A673 (cell line): ENCODE data around the gene SCD5. TPM values are rescaled to one million over a fixed set of nuclear protein-coding genes. Genes with fewer than 3 reads are reported as not detected.

Experiments used
- BruUV-seq: library from RNA; stranded (reverse); fragments of 400-500 nt; replicated peaks from 2 replicates; lab custom pipeline; 2021; lab: Mats Ljungman, UMichigan
- CTCF ChIA-PET: fragments of 300-600 bp; sonication (Branson Sonifier 250); formaldehyde crosslinking; loops from one replicate; lab custom pipeline; 2022; ENCODE audit warnings: antibody characterized with exemption; lab: Charles Lee
- POLR2A ChIA-PET: fragments of 300-600 bp; sonication (Branson Sonifier 250); formaldehyde crosslinking; loops from one replicate; lab custom pipeline; 2022; ENCODE audit warnings: antibody characterized with exemption; ENCODE audit not compliant: low non-redundant PET; lab: Charles Lee
- DNase-seq: peaks from one replicate; pipeline ENCODE4 v3.0.0-alpha.2; 2015; ENCODE audit warnings: low spot score
- H3K27ac ChIP-seq: fragments of 200-600 bp; sonication (generic); 2 replicates; pipeline ENCODE4 v1.5.1; 2016; ENCODE audit warnings: mixed run types, low read depth, mild to moderate bottlenecking, mixed read lengths, antibody characterized with exemption, low read length; ENCODE audit not compliant: poor library complexity, severe bottlenecking
- H3K27me3 ChIP-seq: fragments of 200-600 bp; sonication (generic); replicated peaks from 2 replicates; pipeline ENCODE4 v1.6.1; 2017; ENCODE audit warnings: mixed run types, low read depth, mild to moderate bottlenecking, mixed read lengths, antibody characterized with exemption, low read length; ENCODE audit not compliant: insufficient read depth, poor library complexity
- H3K36me3 ChIP-seq: fragments of 200-600 bp; sonication (generic); 2 replicates; pipeline ENCODE4 v1.6.1; 2016; ENCODE audit warnings: mixed run types, mild to moderate bottlenecking, mixed read lengths, antibody characterized with exemption, low read length; ENCODE audit not compliant: insufficient read depth, poor library complexity, severe bottlenecking
- H3K4me1 ChIP-seq: fragments of 200-600 bp; sonication (generic); 2 replicates; pipeline ENCODE4 v1.6.1; 2017; ENCODE audit warnings: mixed run types, mild to moderate bottlenecking, mixed read lengths, antibody characterized with exemption, low read length; ENCODE audit not compliant: insufficient read depth, poor library complexity, severe bottlenecking
- H3K4me3 ChIP-seq: fragments of 200-600 bp; sonication (generic); 2 replicates; pipeline ENCODE4 v1.5.1; 2016; ENCODE audit warnings: low read depth, mixed run types, mild to moderate bottlenecking, mixed read lengths, low read length; ENCODE audit not compliant: poor library complexity, severe bottlenecking
- H3K9me3 ChIP-seq: fragments of 200-600 bp; sonication (generic); 2 replicates; pipeline ENCODE4 v1.6.1; 2016; ENCODE audit warnings: mixed run types, low read depth, mild to moderate bottlenecking, mixed read lengths, antibody characterized with exemption, low read length; ENCODE audit not compliant: poor library complexity, severe bottlenecking
- CTCF ChIP-seq: fragments of 300-800, 200-600 bp; sonication (generic); conservative IDR thresholded peaks from 2 replicates; pipeline ENCODE4 v1.5.1; 2017; ENCODE audit warnings: low read depth, mild to moderate bottlenecking, antibody characterized with exemption, low read length, moderate library complexity, mixed read lengths
- EZH2 ChIP-seq: fragments of 200-600 bp; sonication (generic); IDR thresholded peaks from 2 replicates; pipeline ENCODE4 v1.6.1; 2017; ENCODE audit warnings: borderline replicate concordance, low read depth, mild to moderate bottlenecking, mixed read lengths, antibody characterized with exemption, low read length; ENCODE audit not compliant: poor library complexity, severe bottlenecking
- intact Hi-C: fragments of 100-400 bp; cut with micrococcal nuclease; formaldehyde crosslinking; loops from one replicate; pipeline ENCODE4 v1.10.0; 2022; ENCODE audit not compliant: unreplicated experiment
- total RNA-seq: library from RNA; stranded (reverse); gene quantifications from 2 replicates; pipeline ENCODE4 v1.2.3, GENCODE V29; 2021

The SCD5 gene
- total RNA-seq, 1 experiment from 2014 or later: 15.8 TPM

GRCh38 chr4:82733636-82734035, 65.0 kb downstream of the SCD5 start:
- no TSS peak for BruUV-seq
- DNase-seq: no peak
- H3K36me3 ChIP-seq: no peaks in the 10 kb centered on the region
- TF ChIP-seq EZH2: no peak
- no peak for TF ChIP-seq CTCF
- ChIA-PET CTCF (no interaction called here), POLR2A (no interaction called here)
- no peak overlapping the region for H3K27ac ChIP-seq
- H3K4me3 ChIP-seq: no peak overlapping the region
- intact Hi-C loops: no loop called here
- no peaks in the 10 kb centered on the region for H3K27me3 ChIP-seq
- no peaks in the 10 kb centered on the region for H3K4me1 ChIP-seq
- H3K9me3 ChIP-seq: no peaks in the 10 kb centered on the region

- Histone ChIP-seq H3K4me1 (no peaks in the 10 kb centered on the region), H3K27me3 (no peaks in the 10 kb centered on the region), H3K9me3 (no peaks in the 10 kb centered on the region), H3K27ac (no peak overlapping the region), H3K4me3 (no peak overlapping the region), H3K36me3 (no peaks in the 10 kb centered on the region)
- DNase-seq: no peak
- ChIA-PET CTCF (no interaction called here), POLR2A (no interaction called here)
- intact Hi-C loops: loop anchor here (10.0 kb wide), 1 partner anchor 86 kb away; no protein-coding TSS in a partner anchor
- BruUV-seq: no TSS peak
- TF ChIP-seq CTCF: no peak
- TF ChIP-seq EZH2: no peak
Observed at GRCh38 chr4:82728301-82728700, 70.3 kb downstream of the SCD5 start.

- BruUV-seq: no TSS peak
- intact Hi-C loops: loop anchor here (10.0 kb wide), 1 partner anchor 88 kb away; no protein-coding TSS in a partner anchor
- Histone ChIP-seq H3K36me3 (no peaks in the 10 kb centered on the region), H3K9me3 (no peaks in the 10 kb centered on the region), H3K4me3 (no peak overlapping the region), H3K27me3 (no peaks in the 10 kb centered on the region), H3K27ac (no peak overlapping the region), H3K4me1 (no peaks in the 10 kb centered on the region)
- DNase-seq: no peak
- TF ChIP-seq CTCF (no peak), EZH2 (no peak)
- ChIA-PET CTCF (no interaction called here), POLR2A (no interaction called here)
Observed at GRCh38 chr4:82726596-82726995, 72.0 kb downstream of the SCD5 start.
